ENCODE data around the gene WFDC12.

WFDC12 gene

GRCh38 chr20:45088247-45088646, 36.0 kb downstream of the WFDC12 start:
- no peaks in the 10 kb centered on the region for H3K9me2 ChIP-seq (replicated peaks; ENCODE audit: control insufficient read depth, low read length)
- peaks cover 40% of the 10 kb centered on the region for H3K4me1 ChIP-seq (ENCODE audit: control insufficient read depth, low read length)
- no peaks in the 10 kb centered on the region for H3K9me3 ChIP-seq (ENCODE audit: control insufficient read depth, insufficient read depth, low read length)
- peaks cover 39% of the 10 kb centered on the region for H3K36me3 ChIP-seq (ENCODE audit: control insufficient read depth, low read length)
- H3K4me3 ChIP-seq (ENCODE audit: low read length) = no peak overlapping the region
- H3K4me2 ChIP-seq (ENCODE audit: low read length) = no peak overlapping the region
- H3K27me3 ChIP-seq (ENCODE audit: control insufficient read depth, low read length) = no peaks in the 10 kb centered on the region
- H3K79me2 ChIP-seq (ENCODE audit: control insufficient read depth, low read length) = no peaks in the 10 kb centered on the region
- H3F3A ChIP-seq (ENCODE audit: control insufficient read depth, insufficient read depth) = no peaks in the 10 kb centered on the region
- no peaks in the 10 kb centered on the region for H4K20me1 ChIP-seq (ENCODE audit: control insufficient read depth, insufficient read depth, low read depth, low read length)
- H3K27ac ChIP-seq (ENCODE audit: low read depth, low read length) = no peak overlapping the region
- TF ChIP-seq EZH2phosphoT487 (IDR thresholded peaks at IDR 0.05; ENCODE audit: borderline replicate concordance, low read length) (no peak), CTCF (IDR thresholded peaks at IDR 0.05; ENCODE audit: low read depth, low read length, poor library complexity, severe bottlenecking) (no peak)

- peaks cover 39% of the 10 kb centered on the region for H3K36me3 ChIP-seq (ENCODE audit: control insufficient read depth, low read length)
- no peak overlapping the region for H3K4me3 ChIP-seq (ENCODE audit: low read length)
- no peaks in the 10 kb centered on the region for H3K9me2 ChIP-seq (replicated peaks; ENCODE audit: control insufficient read depth, low read length)
- no peaks in the 10 kb centered on the region for H3K27me3 ChIP-seq (ENCODE audit: control insufficient read depth, low read length)
- no peak overlapping the region for H3K27ac ChIP-seq (ENCODE audit: low read depth, low read length)
- H3K9me3 ChIP-seq (ENCODE audit: control insufficient read depth, insufficient read depth, low read length) = no peaks in the 10 kb centered on the region
- TF ChIP-seq CTCF (IDR thresholded peaks at IDR 0.05; ENCODE audit: low read depth, low read length, poor library complexity, severe bottlenecking) (no peak), EZH2phosphoT487 (IDR thresholded peaks at IDR 0.05; ENCODE audit: borderline replicate concordance, low read length) (no peak)
- peaks cover 40% of the 10 kb centered on the region for H3K4me1 ChIP-seq (ENCODE audit: control insufficient read depth, low read length)
- H3K79me2 ChIP-seq (ENCODE audit: control insufficient read depth, low read length) = no peaks in the 10 kb centered on the region
- no peak overlapping the region; the same call in 1 of the 2 replicates for H3K4me2 ChIP-seq (ENCODE audit: low read length)
- no peaks in the 10 kb centered on the region for H3F3A ChIP-seq (ENCODE audit: control insufficient read depth, insufficient read depth)
- no peaks in the 10 kb centered on the region for H4K20me1 ChIP-seq (ENCODE audit: control insufficient read depth, insufficient read depth, low read depth, low read length)
These were observed 36.5 kb downstream of the WFDC12 start for GRCh38 chr20:45087814-45088213.

- Histone ChIP-seq H3K4me1 (ENCODE audit: control insufficient read depth, low read length) (peaks cover 35% of the 10 kb centered on the region), H3K9me2 (replicated peaks; ENCODE audit: control insufficient read depth, low read length) (no peaks in the 10 kb centered on the region), H3K4me3 (ENCODE audit: low read length) (no peak overlapping the region), H3K79me2 (ENCODE audit: control insufficient read depth, low read length) (no peaks in the 10 kb centered on the region), H4K20me1 (ENCODE audit: control insufficient read depth, insufficient read depth, low read depth, low read length) (no peaks in the 10 kb centered on the region), H3K4me2 (ENCODE audit: low read length) (peak overlapping the region; percentile 23), H3K27me3 (ENCODE audit: control insufficient read depth, low read length) (no peaks in the 10 kb centered on the region), H3F3A (ENCODE audit: control insufficient read depth, insufficient read depth) (no peaks in the 10 kb centered on the region), H3K36me3 (ENCODE audit: control insufficient read depth, low read length) (peaks cover 45% of the 10 kb centered on the region), H3K9me3 (ENCODE audit: control insufficient read depth, insufficient read depth, low read length) (no peaks in the 10 kb centered on the region), H3K27ac (ENCODE audit: low read depth, low read length) (peak overlapping the region; percentile 6; the same call in 1 of the 2 replicates)
- TF ChIP-seq CTCF (IDR thresholded peaks at IDR 0.05; ENCODE audit: low read depth, low read length, poor library complexity, severe bottlenecking) = no peak
- TF ChIP-seq EZH2phosphoT487 (IDR thresholded peaks at IDR 0.05; ENCODE audit: borderline replicate concordance, low read length) = no peak
These were observed 37.0 kb downstream of the WFDC12 start for GRCh38 chr20:45087097-45087790.

All from DOHH2 (cell line).